HG03575 (cell line): ENCODE results near the gene AICDA.
"Not testable (repeated sequence)": the region's sequence is repeated elsewhere in the genome, so short reads cannot be mapped to it uniquely, and the experiment has no call there.

ENCODE experiments used
- ATAC-seq: cut with Tn5 transposase; IDR thresholded peaks from one replicate; pipeline ENCODE4 v1.9.1; 2021; ENCODE audit not compliant: unreplicated experiment, insufficient number of reproducible peaks, low FRiP score; ENCODE audit errors: extremely low read depth

The AICDA gene

GRCh38 chr12:8622646-8623045, 10.0 kb upstream of the AICDA start:
- ATAC-seq: no peak

- no peak for ATAC-seq
Observed at GRCh38 chr12:8615206-8615605, 2.5 kb upstream of the AICDA start.

- ATAC-seq: not testable (repeated sequence)
Observed at GRCh38 chr12:8613881-8614280, 1.2 kb upstream of the AICDA start.

- no peak for ATAC-seq
Observed at GRCh38 chr12:8609061-8609570, 3.5 kb downstream of the AICDA start.

GRCh38 chr12:8606890-8607289, 5.8 kb downstream of the AICDA start:
- no peak for ATAC-seq

- no peak for ATAC-seq
Observed at GRCh38 chr12:8605057-8605456, 7.6 kb downstream of the AICDA start.

GRCh38 chr12:8603856-8604255, 8.8 kb downstream of the AICDA start:
- no peak for ATAC-seq

- ATAC-seq: no peak
Observed at GRCh38 chr12:8603286-8603685, 9.4 kb downstream of the AICDA start.

GRCh38 chr12:8596561-8596960, 16.1 kb downstream of the AICDA start:
- ATAC-seq: no peak

GRCh38 chr12:8594072-8594471, 18.6 kb downstream of the AICDA start:
- ATAC-seq: no peak

- ATAC-seq: no peak
Observed at GRCh38 chr12:8593246-8593645, 19.4 kb downstream of the AICDA start.

GRCh38 chr12:8590842-8591545, 21.7 kb downstream of the AICDA start:
- no peak for ATAC-seq

GRCh38 chr12:8589679-8590078, 23.0 kb downstream of the AICDA start:
- no peak for ATAC-seq

- not testable (repeated sequence) for ATAC-seq
Observed at GRCh38 chr12:8584478-8584877, 28.2 kb downstream of the AICDA start.

GRCh38 chr12:8584004-8584403, 28.7 kb downstream of the AICDA start:
- ATAC-seq: no peak

GRCh38 chr12:8581098-8581784, 31.4 kb downstream of the AICDA start:
- ATAC-seq: no peak

GRCh38 chr12:8577879-8578278, 34.8 kb downstream of the AICDA start:
- ATAC-seq: no peak

GRCh38 chr12:8572507-8572906, 40.2 kb downstream of the AICDA start:
- no peak for ATAC-seq

GRCh38 chr12:8566525-8566924, 46.1 kb downstream of the AICDA start:
- ATAC-seq: no peak

- ATAC-seq: not testable (repeated sequence)
Observed at GRCh38 chr12:8566052-8566451, 46.6 kb downstream of the AICDA start.
